Caco-2 (cell line): ENCODE measurements around the gene AGBL3. TPM values are rescaled to one million over a fixed set of nuclear protein-coding genes. Genes with fewer than 3 reads are reported as not detected.

Experiments
- BruUV-seq: library from RNA; stranded (reverse); fragments of 400-500 nt; replicated peaks from 2 replicates; lab custom pipeline; 2021; lab: Mats Ljungman, UMichigan
- CTCF ChIA-PET: fragments of 300-600 bp; sonication (Branson Sonifier 250); formaldehyde crosslinking; loops from one replicate; lab custom pipeline; 2022; ENCODE audit warnings: antibody characterized with exemption; lab: Charles Lee
- POLR2A ChIA-PET: fragments of 300-600 bp; sonication (Branson Sonifier 250); formaldehyde crosslinking; loops from one replicate; lab custom pipeline; 2022; ENCODE audit warnings: antibody characterized with exemption; lab: Charles Lee
- DNase-seq, 2 experiments: peaks; one replicate each; pipeline versions ENCODE4 v3.0.0 to v3.0.0-alpha.2; 2020 to 2022
- H3K27me3 ChIP-seq: replicated peaks from 2 replicates; pipeline ENCODE4 v1.6.0; 2011; ENCODE audit warnings: low read length; ENCODE audit not compliant: control insufficient read depth, insufficient read depth
- H3K36me3 ChIP-seq: 2 replicates; pipeline ENCODE4 v1.5.1; 2011; ENCODE audit warnings: low read length; ENCODE audit not compliant: control insufficient read depth, insufficient read depth
- H3K4me1 ChIP-seq: fragments of 250-450 bp; sonication (Bioruptor Pico); 2 replicates; pipeline ENCODE4 v1.5.1; 2020; ENCODE audit warnings: mild to moderate bottlenecking
- H3K4me3 ChIP-seq: 2 replicates; pipeline ENCODE4 v1.5.1; 2011; ENCODE audit warnings: low read depth, mild to moderate bottlenecking, control low read depth, low read length
- H3K9me3 ChIP-seq: fragments of 250-450 bp; sonication (Bioruptor Pico); 2 replicates; pipeline ENCODE4 v1.5.1; 2020; ENCODE audit warnings: mild to moderate bottlenecking, moderate library complexity
- H3K27ac Mint-ChIP-seq: one replicate; pipeline ENCODE4 v1.8.0; 2022; ENCODE audit warnings: mixed read lengths; ENCODE audit not compliant: unreplicated experiment
- H3K27me3 Mint-ChIP-seq: one replicate; pipeline ENCODE4 v1.8.0; 2022; ENCODE audit warnings: mixed read lengths; ENCODE audit not compliant: insufficient read depth, unreplicated experiment
- H3K36me3 Mint-ChIP-seq: one replicate; pipeline ENCODE4 v1.8.0; 2022; ENCODE audit warnings: mild to moderate bottlenecking, mixed read lengths; ENCODE audit not compliant: insufficient read depth, unreplicated experiment
- H3K4me1 Mint-ChIP-seq: one replicate; pipeline ENCODE4 v1.8.0; 2022; ENCODE audit warnings: low read depth, mixed read lengths; ENCODE audit not compliant: unreplicated experiment
- H3K4me3 Mint-ChIP-seq: one replicate; pipeline ENCODE4 v1.8.0; 2022; ENCODE audit warnings: mild to moderate bottlenecking, moderate library complexity, mixed read lengths; ENCODE audit not compliant: unreplicated experiment
- H3K9me3 Mint-ChIP-seq: one replicate; pipeline ENCODE4 v1.8.0; 2022; ENCODE audit warnings: mixed read lengths; ENCODE audit not compliant: unreplicated experiment
- CTCF ChIP-seq, 2 experiments: fragments of 200-600 bp in 1 of 2; IDR thresholded peaks; 1 replicate in 1 of 2; 2 replicates in 1 of 2; pipeline versions ENCODE4 v1.5.1 to v1.8.0; 2011 to 2022; ENCODE audit warnings: antibody characterized with exemption in 1 of 2, control low read depth in 1 of 2, inconsistent platforms in 1 of 2, low read depth in 1 of 2, low read length in 1 of 2, mild to moderate bottlenecking in 1 of 2, moderate library complexity in 1 of 2; ENCODE audit not compliant: insufficient read depth in 1 of 2, severe bottlenecking in 1 of 2, unreplicated experiment in 1 of 2
- intact Hi-C: fragments of 100-400 bp; cut with micrococcal nuclease; formaldehyde crosslinking; loops from one replicate; pipeline ENCODE4 v1.10.0; 2022; ENCODE audit not compliant: unreplicated experiment
- total RNA-seq: library from RNA; stranded (reverse); gene quantifications from 2 replicates; pipeline ENCODE4 v1.2.3, GENCODE V29; 2022

AGBL3 gene
- total RNA-seq, 1 experiment from 2014 or later: 6.1 TPM

DNA sequence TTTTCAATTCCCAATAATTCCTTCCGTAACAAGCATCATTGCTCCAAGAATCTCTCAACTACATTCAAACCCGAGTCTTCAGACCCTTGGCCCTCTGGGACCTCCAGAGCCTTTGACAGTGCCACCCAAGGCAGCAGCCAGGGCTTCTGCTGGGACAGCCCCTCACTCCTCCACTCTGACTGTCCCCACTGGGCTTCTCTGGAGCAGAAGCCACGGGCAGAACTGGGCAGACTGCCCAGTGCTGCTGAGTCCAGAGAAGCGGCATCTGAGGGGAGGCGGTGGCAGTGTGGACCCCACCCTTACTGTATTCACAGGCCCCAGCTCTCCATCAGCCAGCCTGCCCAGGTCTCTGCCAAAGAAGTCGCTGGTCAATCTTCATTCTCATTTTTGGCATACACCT, 175.4 kb downstream of the AGBL3 start:
- H3K36me3 ChIP-seq: peaks cover under 1% of the 10 kb centered on the region
- no peaks in the 10 kb centered on the region for H3K27me3 ChIP-seq
- intact Hi-C loops: no loop called here
- Mint-ChIP-seq H3K27ac (no peak overlapping the region), H3K36me3 (peaks cover 64% of the 10 kb centered on the region), H3K4me3 (no peak overlapping the region), H3K27me3 (no peaks in the 10 kb centered on the region), H3K9me3 (peaks cover 34% of the 10 kb centered on the region), H3K4me1 (peaks cover 19% of the 10 kb centered on the region)
- H3K9me3 ChIP-seq: peaks cover 8% of the 10 kb centered on the region; the same call in 1 of the 2 replicates
- H3K4me3 ChIP-seq: no peak overlapping the region
- DNase-seq: no peak
- CTCF ChIA-PET: no interaction called here
- POLR2A ChIA-PET: no interaction called here
- no peak for TF ChIP-seq CTCF (IDR thresholded peaks at IDR 0.05; ENCODE audit: insufficient read depth in 1 of 2, low read depth in 1 of 2, low read length in 1 of 2, severe bottlenecking in 1 of 2, unreplicated experiment in 1 of 2)
- H3K4me1 ChIP-seq: peaks cover 8% of the 10 kb centered on the region
- BruUV-seq: no TSS peak

GRCh38 chr7:135162382-135163001, 176.2 kb downstream of the AGBL3 start:
- TF ChIP-seq CTCF (IDR thresholded peaks at IDR 0.05; ENCODE audit: insufficient read depth in 1 of 2, low read depth in 1 of 2, low read length in 1 of 2, severe bottlenecking in 1 of 2, unreplicated experiment in 1 of 2): no peak
- ChIA-PET CTCF (no interaction called here), POLR2A (no interaction called here)
- H3K4me1 Mint-ChIP-seq: peaks cover 19% of the 10 kb centered on the region
- Histone ChIP-seq H3K9me3 (0 out of 2 replicates have a peak, but pooled peaks cover under 1% of the 10 kb centered on the region), H3K27me3 (no peaks in the 10 kb centered on the region), H3K36me3 (peaks cover 5% of the 10 kb centered on the region), H3K4me3 (no peak overlapping the region), H3K4me1 (peaks cover 8% of the 10 kb centered on the region)
- BruUV-seq: no TSS peak
- DNase-seq: no peak
- no peaks in the 10 kb centered on the region for H3K27me3 Mint-ChIP-seq
- intact Hi-C loops: no loop called here
- peaks cover 65% of the 10 kb centered on the region for H3K36me3 Mint-ChIP-seq
- peaks cover 27% of the 10 kb centered on the region for H3K9me3 Mint-ChIP-seq
- H3K4me3 Mint-ChIP-seq: no peak overlapping the region
- H3K27ac Mint-ChIP-seq: no peak overlapping the region

GRCh38 chr7:135164357-135165061, 178.2 kb downstream of the AGBL3 start:
- Mint-ChIP-seq H3K27ac (no peak overlapping the region), H3K36me3 (peaks cover 85% of the 10 kb centered on the region), H3K4me1 (peaks cover 25% of the 10 kb centered on the region), H3K4me3 (no peak overlapping the region), H3K27me3 (no peaks in the 10 kb centered on the region), H3K9me3 (peaks cover 27% of the 10 kb centered on the region)
- DNase-seq: no peak
- intact Hi-C loops: no loop called here
- Histone ChIP-seq H3K36me3 (peaks cover 5% of the 10 kb centered on the region), H3K9me3 (no peaks in the 10 kb centered on the region), H3K27me3 (no peaks in the 10 kb centered on the region), H3K4me3 (no peak overlapping the region), H3K4me1 (peaks cover 19% of the 10 kb centered on the region)
- no peak for TF ChIP-seq CTCF (IDR thresholded peaks at IDR 0.05; ENCODE audit: insufficient read depth in 1 of 2, low read depth in 1 of 2, low read length in 1 of 2, severe bottlenecking in 1 of 2, unreplicated experiment in 1 of 2)
- CTCF ChIA-PET: interaction anchor here (1.6 kb wide), 1 partner anchor 17 kb away, joined by 5 read pairs; the partner anchor contains the start of gene TMEM140
- POLR2A ChIA-PET: interaction anchor here (1.0 kb wide), 2 partner anchors 16 to 172 kb away, joined by 3 to 4 read pairs; partner anchors contain the start of gene TMEM140
- no TSS peak for BruUV-seq
